Liver (tissue), 9 donors: ENCODE data around the gene ULBP1. TPM values are rescaled to one million over a fixed set of nuclear protein-coding genes. Genes with fewer than 3 reads are reported as not detected.
A peak's percentile ranks its signal among the peaks of the same experiment; 100 is the strongest.
"Not testable (repeated sequence)": the region's sequence is repeated elsewhere in the genome, so short reads cannot be mapped to it uniquely, and the experiment has no call there.

ENCODE experiments used
- DNase-seq: peaks from one replicate; pipeline ENCODE4 v3.0.0-alpha.2; 2017; ENCODE audit warnings: low spot score
- H3K27ac ChIP-seq, 2 donors: one replicate each; pipeline ENCODE4 v1.7.0; 2013; ENCODE audit warnings: inconsistent platforms in 2 of 2, low read length in 2 of 2, control low read depth in 1 of 2, low read depth in 1 of 2, mild to moderate bottlenecking in 1 of 2
- H3K27me3 ChIP-seq, 4 donors: one replicate each; pipeline versions ENCODE4 v1.6.1 to v1.7.0; 2013; ENCODE audit warnings: low read length in 3 of 4, inconsistent platforms in 1 of 4, mild to moderate bottlenecking in 1 of 4, moderate library complexity in 1 of 4; ENCODE audit not compliant: control insufficient read depth in 4 of 4, insufficient read depth in 4 of 4
- H3K36me3 ChIP-seq, 4 donors: one replicate each; pipeline versions ENCODE4 v1.6.1 to v1.7.0; 2013; ENCODE audit warnings: low read length in 3 of 4, mild to moderate bottlenecking in 3 of 4, low read depth in 1 of 4, moderate library complexity in 1 of 4; ENCODE audit not compliant: control insufficient read depth in 4 of 4, insufficient read depth in 3 of 4
- H3K4me1 ChIP-seq, 4 donors: one replicate each; pipeline versions ENCODE4 v1.6.1 to v1.7.0; 2013; ENCODE audit warnings: low read length in 3 of 4, mild to moderate bottlenecking in 3 of 4, moderate library complexity in 1 of 4; ENCODE audit not compliant: control insufficient read depth in 4 of 4, insufficient read depth in 4 of 4
- H3K4me3 ChIP-seq, 3 donors: one replicate each; pipeline versions ENCODE4 v1.6.1 to v1.7.0; 2013; ENCODE audit warnings: low read length in 3 of 3, control low read depth in 1 of 3, low read depth in 1 of 3, mild to moderate bottlenecking in 1 of 3
- H3K9ac ChIP-seq, 2 donors: one replicate each; pipeline ENCODE4 v1.7.0; 2013; ENCODE audit warnings: low read length in 2 of 2, mild to moderate bottlenecking in 2 of 2, moderate library complexity in 2 of 2, control low read depth in 1 of 2, low read depth in 1 of 2
- H3K9me3 ChIP-seq, 4 donors: one replicate each; pipeline versions ENCODE4 v1.6.1 to v1.7.0; 2013; ENCODE audit warnings: low read length in 3 of 4; ENCODE audit not compliant: control insufficient read depth in 4 of 4
- ATF3 ChIP-seq: IDR thresholded peaks from 2 replicates; pipeline ENCODE4 v1.6.1; 2016; ENCODE audit warnings: antibody characterized with exemption
- CTCF ChIP-seq: fragments of 150-350 bp; IDR thresholded peaks from 2 replicates; pipeline ENCODE4 v1.5.1; 2017; ENCODE audit warnings: improper control_type of control experiment, low read depth, low read length; ENCODE audit not compliant: missing input control
- EGR1 ChIP-seq, 2 donors: IDR thresholded peaks; 2 replicates each; pipeline ENCODE4 v1.6.1; 2016 to 2018; ENCODE audit warnings: antibody characterized with exemption in 2 of 2, low read depth in 2 of 2
- FOXA1 ChIP-seq: IDR thresholded peaks from 2 replicates; pipeline ENCODE4 v1.6.1; 2016; ENCODE audit warnings: antibody characterized with exemption
- FOXA2 ChIP-seq: IDR thresholded peaks from 2 replicates; pipeline ENCODE4 v1.6.1; 2016; ENCODE audit warnings: antibody characterized with exemption
- GABPA ChIP-seq, 2 donors: IDR thresholded peaks in 1 of 2; conservative IDR thresholded peaks in 1 of 2; 2 replicates each; pipeline ENCODE4 v1.6.1; 2016; ENCODE audit warnings: antibody characterized with exemption in 2 of 2, mild to moderate bottlenecking in 1 of 2, moderate library complexity in 1 of 2
- HNF4A ChIP-seq, 2 donors: conservative IDR thresholded peaks; 2 replicates each; pipeline ENCODE4 v1.6.1; 2016; ENCODE audit warnings: antibody characterized with exemption in 2 of 2, mild to moderate bottlenecking in 2 of 2
- HNF4G ChIP-seq: IDR thresholded peaks from 2 replicates; pipeline ENCODE4 v1.6.1; 2016; ENCODE audit warnings: antibody characterized with exemption
- JUND ChIP-seq, 2 donors: IDR thresholded peaks; 2 replicates each; pipeline ENCODE4 v1.6.1; 2016; ENCODE audit warnings: antibody characterized with exemption in 2 of 2
- MAX ChIP-seq: IDR thresholded peaks from 2 replicates; pipeline ENCODE4 v1.6.1; 2016; ENCODE audit warnings: antibody characterized with exemption
- NR2F2 ChIP-seq: IDR thresholded peaks from 2 replicates; pipeline ENCODE4 v1.6.1; 2016; ENCODE audit warnings: antibody characterized with exemption
- RAD21 ChIP-seq, 2 donors: IDR thresholded peaks; 2 replicates each; pipeline ENCODE4 v1.6.1; 2016; ENCODE audit warnings: antibody characterized with exemption in 2 of 2, mild to moderate bottlenecking in 2 of 2
- REST ChIP-seq: IDR thresholded peaks from 2 replicates; pipeline ENCODE4 v1.6.1; 2016; ENCODE audit warnings: antibody characterized with exemption, mild to moderate bottlenecking
- RXRA ChIP-seq, 2 donors: IDR thresholded peaks; 2 replicates each; pipeline ENCODE4 v1.6.1; 2017 to 2018; ENCODE audit warnings: antibody characterized with exemption in 2 of 2, mild to moderate bottlenecking in 1 of 2
- SP1 ChIP-seq: IDR thresholded peaks from 2 replicates; pipeline ENCODE4 v1.6.1; 2018; ENCODE audit warnings: antibody characterized with exemption, mild to moderate bottlenecking
- TAF1 ChIP-seq: conservative IDR thresholded peaks from 2 replicates; pipeline ENCODE4 v1.6.1; 2016; ENCODE audit warnings: antibody characterized with exemption, mild to moderate bottlenecking
- YY1 ChIP-seq: IDR thresholded peaks from 2 replicates; pipeline ENCODE4 v1.6.1; 2016; ENCODE audit warnings: antibody characterized with exemption, mild to moderate bottlenecking
- ZBTB33 ChIP-seq: IDR thresholded peaks from 2 replicates; pipeline ENCODE4 v1.6.1; 2016; ENCODE audit warnings: antibody characterized with exemption
- WGBS: extraction: QIAGEN DNeasy Blood & Tissue Kit; methylation state at CpG from one replicate; pipeline ENCODE4 v1.1.7; 2013; 5-methylcytosine and 5-hydroxymethylcytosine counted together
- polyA plus RNA-seq, 2 donors: library from polyadenylated mRNA; stranded (reverse) in 1 of 2; unstranded in 1 of 2; fragments of 200-250 nt in 1 of 2; fragments of >200 nt in 1 of 2; fragmentation: Nextera tagmentation in 1 of 2; extraction: Ambion mirVana in 1 of 2; gene quantifications; one replicate each; pipeline versions ENCODE4 v1.2.1 to v1.2.3, GENCODE V29; 2013 to 2015
- total RNA-seq, 2 donors: library from RNA; depleted of rRNA; stranded (reverse); fragments of >200 nt; gene quantifications; one replicate each; pipeline ENCODE4 v1.2.3, GENCODE V29; 2014
- donor health status: healthy.
- donor health status: healthy.
- donor health status: healthy.
- donor health status: healthy.
- donor health status: healthy.

Gene ULBP1
- total and polyA plus RNA-seq, 4 donors: under 0.01 to 0.05 (median 0.03) TPM; not detected in 1

- H3K4me1 ChIP-seq: peaks cover 0 to 16% (median 9%) of the 10 kb centered on the region in 4 donors
- H3K27me3 ChIP-seq: peaks cover 0 to 25% (median 14%) of the 10 kb centered on the region in 4 donors
- H3K27ac ChIP-seq: no peak overlapping the region
- peak overlapping the region in 1 of 3 donors; percentile 41 for H3K4me3 ChIP-seq
- WGBS: 3% methylated on average over 49 of the region's 49 CpGs
- H3K9ac ChIP-seq: no peak overlapping the region
- DNase-seq: no peak
- no peak for TF ChIP-seq FOXA1
- no peak for TF ChIP-seq RXRA (IDR thresholded peaks at IDR 0.05)
- TF ChIP-seq YY1: no peak
- no peak for TF ChIP-seq RAD21 (IDR thresholded peaks at IDR 0.05)
- no peak for TF ChIP-seq NR2F2
- TF ChIP-seq TAF1: no peak
- no peak for TF ChIP-seq JUND (IDR thresholded peaks at IDR 0.05)
- no peak for TF ChIP-seq HNF4G
- TF ChIP-seq MAX: no peak
- no peak for TF ChIP-seq SP1
- no peak for TF ChIP-seq GABPA (IDR thresholded peaks at IDR 0.05 in 1 of 2, conservative IDR thresholded peaks at IDR 0.05 in 1 of 2)
- no peak for TF ChIP-seq HNF4A (conservative IDR thresholded peaks at IDR 0.05)
- no peak for TF ChIP-seq FOXA2
- TF ChIP-seq EGR1 (IDR thresholded peaks at IDR 0.05; ENCODE audit: low read depth in 2 of 2): no peak
- no peak for TF ChIP-seq REST
- no peak for TF ChIP-seq ATF3
- no peak for TF ChIP-seq CTCF
- no peak for TF ChIP-seq ZBTB33
- H3K36me3 ChIP-seq: no peaks in the 10 kb centered on the region
- H3K9me3 ChIP-seq: peaks cover 0 to 7% (median 4%) of the 10 kb centered on the region in 4 donors
Measured at GRCh38 chr6:149990661-149991471, 27.1 kb downstream of the ULBP1 start.

GRCh38 chr6:149991472-149991795, 27.7 kb downstream of the ULBP1 start:
- H3K27ac ChIP-seq, H3K36me3 ChIP-seq, H3K4me3 ChIP-seq, H3K9ac ChIP-seq, DNase-seq, H3K9me3 ChIP-seq: not testable (repeated sequence)
- WGBS: 3% methylated on average over 7 of the region's 7 CpGs
- peaks cover 0 to 16% (median 9%) of the 10 kb centered on the region in 4 donors for H3K4me1 ChIP-seq
- H3K27me3 ChIP-seq: peaks cover 0 to 25% (median 14%) of the 10 kb centered on the region in 4 donors
